GM15510 (cell line): ENCODE measurements around the gene FAM168B.
A peak's percentile ranks its signal among the peaks of the same experiment; 100 is the strongest.

Source experiments
- POLR2A ChIP-seq: IDR thresholded peaks from 3 replicates; pipeline ENCODE4 v1.6.1; 2011; ENCODE audit warnings: borderline replicate concordance; ENCODE audit not compliant: insufficient read length; ENCODE audit errors: extremely low read depth

The FAM168B gene

GRCh38 chr2:131047920-131048560 lies 45.2 kb downstream of the FAM168B start:
- no peak for TF ChIP-seq POLR2A

- no peak for TF ChIP-seq POLR2A
Measured at GRCh38 chr2:131046918-131047652, 46.2 kb downstream of the FAM168B start.

- peak; percentile 9 for TF ChIP-seq POLR2A
Measured at GRCh38 chr2:131046028-131046917, 47.0 kb downstream of the FAM168B start.

GRCh38 chr2:131045286-131046027 lies 47.8 kb downstream of the FAM168B start:
- TF ChIP-seq POLR2A = no peak

- no peak for TF ChIP-seq POLR2A
Measured at GRCh38 chr2:131044757-131045150, 48.5 kb downstream of the FAM168B start.

- no peak for TF ChIP-seq POLR2A
Measured at GRCh38 chr2:131044075-131044756, 49.0 kb downstream of the FAM168B start.

GRCh38 chr2:131043199-131044074 lies 49.8 kb downstream of the FAM168B start:
- no peak for TF ChIP-seq POLR2A

- no peak for TF ChIP-seq POLR2A
Measured at GRCh38 chr2:131042148-131042775, 51.0 kb downstream of the FAM168B start.

GRCh38 chr2:131041402-131042147 lies 51.7 kb downstream of the FAM168B start:
- TF ChIP-seq POLR2A = no peak

- TF ChIP-seq POLR2A = no peak
Measured at GRCh38 chr2:131040661-131041401, 52.4 kb downstream of the FAM168B start.

GRCh38 chr2:131039908-131040660 lies 53.2 kb downstream of the FAM168B start:
- no peak for TF ChIP-seq POLR2A

- TF ChIP-seq POLR2A = no peak
Measured at GRCh38 chr2:131039535-131039907, 53.7 kb downstream of the FAM168B start.
